ENCODE results near the gene PSMA6.
"Not testable (repeated sequence)": the region's sequence is repeated elsewhere in the genome, so short reads cannot be mapped to it uniquely, and the experiment has no call there.

- not testable (repeated sequence) for TF ChIP-seq CTCF (conservative IDR thresholded peaks at IDR 0.05 in 1 of 2, IDR thresholded peaks at IDR 0.05 in 1 of 2; ENCODE audit: low read depth in 1 of 2, low read length in 2 of 2); EZH2 (IDR thresholded peaks at IDR 0.05; ENCODE audit: low read length, missing control alignments)
Observed at GRCh38 chr14:35355235-35355634, 63.1 kb downstream of the PSMA6 start.
